ENCODE results near the gene BCKDK. TPM values are rescaled to one million over a fixed set of nuclear protein-coding genes. Genes with fewer than 3 reads are reported as not detected.

Gene BCKDK
- total RNA-seq, 1 experiment from 2014 or later = 58.3 TPM

DNA sequence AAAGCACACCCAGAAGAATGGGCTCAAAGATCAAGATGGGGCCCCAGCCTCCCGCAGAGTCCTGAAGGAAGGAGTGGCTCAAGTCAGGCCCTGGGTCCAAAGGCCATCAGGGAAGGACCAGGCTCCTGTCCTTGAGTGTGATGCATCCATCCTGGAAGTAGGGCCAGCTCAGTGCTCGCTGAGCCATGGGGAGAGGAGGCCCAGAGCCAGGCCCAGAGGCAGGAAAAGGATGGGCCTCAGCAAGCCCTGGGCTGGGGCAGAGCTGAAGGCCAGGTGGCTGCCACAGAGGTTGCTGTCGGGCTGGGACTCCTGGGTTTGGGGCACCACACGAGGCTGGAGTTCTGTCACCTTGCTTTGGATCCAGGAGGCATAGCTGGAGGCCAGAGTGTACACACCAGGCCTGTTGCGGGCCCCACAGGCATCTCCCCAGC lies 23.7 kb downstream of the BCKDK start:
- peaks cover 31% of the 10 kb centered on the region for H3K36me3 Mint-ChIP-seq
- ATAC-seq (no peak), DNase-seq (ENCODE audit: low spot score) (no peak)
- no peak overlapping the region for H3K4me3 Mint-ChIP-seq
- no peaks in the 10 kb centered on the region for H3K9me3 Mint-ChIP-seq
- CTCF ChIA-PET = interaction anchor here (3.3 kb wide), 1 partner anchor 10 kb away, joined by 25 read pairs; no protein-coding TSS in a partner anchor
- H3K27ac Mint-ChIP-seq = peak overlapping the region; percentile 97; the same call in 1 of the 2 replicates
- H3K27me3 Mint-ChIP-seq (ENCODE audit: low read depth) = no peaks in the 10 kb centered on the region
- POLR2A ChIA-PET = interaction anchor here (1.5 to 2.2 kb wide), 2 partner anchors 14 to 58 kb away, joined by 6 to 18 read pairs; partner anchors contain the start of genes KAT8, ZNF646 and ZNF668
- peaks cover 55% of the 10 kb centered on the region for H3K4me1 Mint-ChIP-seq
- TF ChIP-seq CTCF (IDR thresholded peaks at IDR 0.05) (no peak), MXD4 (CRISPR knock-in tag; IDR thresholded peaks at IDR 0.05; ENCODE audit: borderline replicate concordance) (no peak), ZMAT4 (CRISPR knock-in tag; IDR thresholded peaks at IDR 0.05) (no peak), NR2C2 (CRISPR knock-in tag; IDR thresholded peaks at IDR 0.05) (no peak), ZNF232 (CRISPR knock-in tag; IDR thresholded peaks at IDR 0.05) (no peak), ESRRA (CRISPR knock-in tag; IDR thresholded peaks at IDR 0.05; ENCODE audit: borderline replicate concordance) (no peak), ZNF121 (CRISPR knock-in tag; IDR thresholded peaks at IDR 0.05) (no peak), TEAD4 (CRISPR knock-in tag; IDR thresholded peaks at IDR 0.05) (no peak), MYBL2 (CRISPR knock-in tag; IDR thresholded peaks at IDR 0.05) (no peak), RORB (CRISPR knock-in tag; IDR thresholded peaks at IDR 0.05) (no peak), JAZF1 (CRISPR knock-in tag; IDR thresholded peaks at IDR 0.05) (no peak), SMAD4 (CRISPR knock-in tag; IDR thresholded peaks at IDR 0.05) (no peak), CREM (CRISPR knock-in tag; IDR thresholded peaks at IDR 0.05) (no peak), ZNF317 (CRISPR knock-in tag; IDR thresholded peaks at IDR 0.05; ENCODE audit: borderline replicate concordance, low read depth) (no peak), ZNF671 (CRISPR knock-in tag; IDR thresholded peaks at IDR 0.05) (no peak), OVOL2 (CRISPR knock-in tag; IDR thresholded peaks at IDR 0.05; ENCODE audit: borderline replicate concordance) (no peak), NR3C1 (CRISPR knock-in tag; conservative IDR thresholded peaks at IDR 0.05; ENCODE audit: low read depth) (no peak), USF2 (CRISPR knock-in tag; IDR thresholded peaks at IDR 0.05) (no peak), HMGA2 (CRISPR knock-in tag; IDR thresholded peaks at IDR 0.05) (no peak), GTF2I (CRISPR knock-in tag; conservative IDR thresholded peaks at IDR 0.05) (no peak)

GRCh38 chr16:31132303-31132979 lies 24.3 kb downstream of the BCKDK start:
- no peak for DNase-seq (ENCODE audit: low spot score)
- ChIA-PET POLR2A (interaction anchor here (1.0 to 2.2 kb wide), 2 partner anchors 15 kb away, joined by 3 to 18 read pairs; partner anchors contain the start of gene KAT8), CTCF (interaction anchor here (2.9 kb wide), 1 partner anchor 10 kb away, joined by 16 read pairs; no protein-coding TSS in a partner anchor)
- no peak for ATAC-seq
- Mint-ChIP-seq H3K27me3 (ENCODE audit: low read depth) (no peaks in the 10 kb centered on the region), H3K4me3 (peak overlapping the region; percentile 87; the same call in 1 of the 2 replicates), H3K9me3 (no peaks in the 10 kb centered on the region), H3K4me1 (peaks cover 55% of the 10 kb centered on the region), H3K36me3 (peaks cover 31% of the 10 kb centered on the region), H3K27ac (peak overlapping the region; percentile 80; the same call in 1 of the 2 replicates)
- TF ChIP-seq, protein P1, sequence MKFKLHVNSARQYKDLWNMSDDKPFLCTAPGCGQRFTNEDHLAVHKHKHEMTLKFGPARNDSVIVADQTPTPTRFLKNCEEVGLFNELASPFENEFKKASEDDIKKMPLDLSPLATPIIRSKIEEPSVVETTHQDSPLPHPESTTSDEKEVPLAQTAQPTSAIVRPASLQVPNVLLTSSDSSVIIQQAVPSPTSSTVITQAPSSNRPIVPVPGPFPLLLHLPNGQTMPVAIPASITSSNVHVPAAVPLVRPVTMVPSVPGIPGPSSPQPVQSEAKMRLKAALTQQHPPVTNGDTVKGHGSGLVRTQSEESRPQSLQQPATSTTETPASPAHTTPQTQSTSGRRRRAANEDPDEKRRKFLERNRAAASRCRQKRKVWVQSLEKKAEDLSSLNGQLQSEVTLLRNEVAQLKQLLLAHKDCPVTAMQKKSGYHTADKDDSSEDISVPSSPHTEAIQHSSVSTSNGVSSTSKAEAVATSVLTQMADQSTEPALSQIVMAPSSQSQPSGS (CRISPR knock-in tag; IDR thresholded peaks at IDR 0.05; ENCODE audit: borderline replicate concordance, low read depth) = no peak
- no peak for TF ChIP-seq TEAD4 (CRISPR knock-in tag; IDR thresholded peaks at IDR 0.05)
- TF ChIP-seq, protein P2, sequence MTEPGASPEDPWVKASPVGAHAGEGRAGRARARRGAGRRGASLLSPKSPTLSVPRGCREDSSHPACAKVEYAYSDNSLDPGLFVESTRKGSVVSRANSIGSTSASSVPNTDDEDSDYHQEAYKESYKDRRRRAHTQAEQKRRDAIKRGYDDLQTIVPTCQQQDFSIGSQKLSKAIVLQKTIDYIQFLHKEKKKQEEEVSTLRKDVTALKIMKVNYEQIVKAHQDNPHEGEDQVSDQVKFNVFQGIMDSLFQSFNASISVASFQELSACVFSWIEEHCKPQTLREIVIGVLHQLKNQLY (CRISPR knock-in tag; IDR thresholded peaks at IDR 0.05) = no peak
- TF ChIP-seq ATF3 (CRISPR knock-in tag; conservative IDR thresholded peaks at IDR 0.05) = no peak
- no peak for TF ChIP-seq EMX1 (CRISPR knock-in tag; IDR thresholded peaks at IDR 0.05)
- TF ChIP-seq ZNF317 (CRISPR knock-in tag; IDR thresholded peaks at IDR 0.05; ENCODE audit: borderline replicate concordance, low read depth) = no peak
- no peak for TF ChIP-seq ZNF219 (CRISPR knock-in tag; IDR thresholded peaks at IDR 0.05; ENCODE audit: borderline replicate concordance)
- no peak for TF ChIP-seq ETV6 (CRISPR knock-in tag; IDR thresholded peaks at IDR 0.05)
- TF ChIP-seq NFATC4 (CRISPR knock-in tag; IDR thresholded peaks at IDR 0.05) = no peak
- no peak for TF ChIP-seq ATF1 (CRISPR knock-in tag; IDR thresholded peaks at IDR 0.05)

All from WTC11 (cell line).